SU-DHL-6 (cell line): ENCODE measurements around the gene DBR1.

ENCODE experiments used
- EZH2phosphoT487 ChIP-seq: fragments of 200-600 bp; sonication (generic), shearing (Covaris generic); conservative IDR thresholded peaks from 2 replicates; pipeline ENCODE4 v1.6.1; 2018; ENCODE audit warnings: mild to moderate bottlenecking, antibody characterized with exemption, low read length, moderate library complexity, mixed read lengths
- TF ChIP-seq, protein P1 (sequence below): fragments of 200-600 bp; sonication (generic); IDR thresholded peaks from one replicate; pipeline ENCODE4 v1.5.1; 2017; ENCODE audit warnings: antibody characterized with exemption, mild to moderate bottlenecking, low read length, moderate library complexity; ENCODE audit not compliant: insufficient read depth, poor library complexity, severe bottlenecking

DNA sequence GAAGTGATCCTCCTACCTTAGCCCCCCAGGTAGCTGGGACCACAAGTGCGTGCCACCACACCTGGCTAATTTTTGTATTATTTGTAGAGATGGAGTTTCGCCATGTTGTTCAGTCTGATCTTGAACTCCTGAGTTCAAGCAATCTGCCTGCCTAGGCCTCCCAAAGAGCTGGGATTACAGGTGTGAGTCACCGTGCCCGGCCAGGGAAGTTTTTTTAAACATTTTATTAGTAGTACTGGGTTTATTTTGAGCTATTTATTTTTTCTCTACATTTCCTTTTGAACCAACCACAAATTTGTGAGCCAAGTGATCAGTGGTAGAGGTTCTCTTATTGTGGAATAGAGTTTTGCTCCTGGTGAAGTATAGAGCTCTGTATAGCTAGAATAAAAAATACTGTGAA, 46.1 kb upstream of the DBR1 start:
- TF ChIP-seq, protein P1, sequence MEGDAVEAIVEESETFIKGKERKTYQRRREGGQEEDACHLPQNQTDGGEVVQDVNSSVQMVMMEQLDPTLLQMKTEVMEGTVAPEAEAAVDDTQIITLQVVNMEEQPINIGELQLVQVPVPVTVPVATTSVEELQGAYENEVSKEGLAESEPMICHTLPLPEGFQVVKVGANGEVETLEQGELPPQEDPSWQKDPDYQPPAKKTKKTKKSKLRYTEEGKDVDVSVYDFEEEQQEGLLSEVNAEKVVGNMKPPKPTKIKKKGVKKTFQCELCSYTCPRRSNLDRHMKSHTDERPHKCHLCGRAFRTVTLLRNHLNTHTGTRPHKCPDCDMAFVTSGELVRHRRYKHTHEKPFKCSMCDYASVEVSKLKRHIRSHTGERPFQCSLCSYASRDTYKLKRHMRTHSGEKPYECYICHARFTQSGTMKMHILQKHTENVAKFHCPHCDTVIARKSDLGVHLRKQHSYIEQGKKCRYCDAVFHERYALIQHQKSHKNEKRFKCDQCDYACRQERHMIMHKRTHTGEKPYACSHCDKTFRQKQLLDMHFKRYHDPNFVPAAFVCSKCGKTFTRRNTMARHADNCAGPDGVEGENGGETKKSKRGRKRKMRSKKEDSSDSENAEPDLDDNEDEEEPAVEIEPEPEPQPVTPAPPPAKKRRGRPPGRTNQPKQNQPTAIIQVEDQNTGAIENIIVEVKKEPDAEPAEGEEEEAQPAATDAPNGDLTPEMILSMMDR = no peak
- no peak for TF ChIP-seq EZH2phosphoT487
